PFSK-1 (cell line): ENCODE results near the gene AGR2.

Source experiments
- FOXP2 ChIP-seq: optimal IDR thresholded peaks from 2 replicates; pipeline ENCODE3; 2011; ENCODE audit warnings: borderline replicate concordance, control low read depth, inconsistent platforms; ENCODE audit not compliant: insufficient read depth; ENCODE audit errors: extremely low read length, extremely low read depth
- POLR2AphosphoS5 ChIP-seq: IDR thresholded peaks from 2 replicates; pipeline ENCODE4 v1.6.1; 2012; ENCODE audit warnings: low read depth, mild to moderate bottlenecking, control low read depth, low read length, moderate library complexity
- REST ChIP-seq, 2 experiments: IDR thresholded peaks; 2 replicates each; pipeline versions ENCODE4 v1.6.1 to v1.8.0; 2011 to 2012; ENCODE audit warnings: low read depth in 2 of 2, low read length in 2 of 2, control low read depth in 1 of 2, inconsistent platforms in 1 of 2, mild to moderate bottlenecking in 1 of 2, moderate library complexity in 1 of 2; ENCODE audit not compliant: insufficient read depth in 1 of 2
- SIN3A ChIP-seq: IDR thresholded peaks from 2 replicates; pipeline ENCODE4 v1.6.1; 2012; ENCODE audit warnings: mild to moderate bottlenecking, low read length, moderate library complexity, borderline replicate concordance; ENCODE audit not compliant: insufficient read depth
- TAF1 ChIP-seq: IDR thresholded peaks from 2 replicates; pipeline ENCODE4 v1.6.1; 2012; ENCODE audit warnings: low read length, control low read depth, borderline replicate concordance; ENCODE audit not compliant: insufficient read depth

AGR2 gene

DNA sequence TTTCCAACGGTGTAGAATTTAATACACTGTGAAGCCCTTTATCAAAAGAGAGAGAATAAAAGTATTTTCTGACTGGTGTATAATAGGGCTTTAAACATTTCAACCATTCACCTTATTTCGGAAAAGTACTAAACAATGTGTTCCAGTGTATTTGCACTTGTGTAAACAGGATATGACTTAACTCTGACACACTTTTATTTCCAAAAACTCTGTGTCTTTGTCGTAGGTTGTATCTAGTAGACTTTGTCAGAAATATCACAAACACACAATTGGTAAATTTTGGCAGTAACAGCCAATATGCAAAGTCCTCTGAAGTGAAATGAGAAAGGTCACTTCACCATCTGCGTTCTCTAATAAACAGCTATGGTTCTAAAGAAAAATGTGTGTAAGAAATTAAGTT is 61.6 kb downstream of the AGR2 start:
- no peak for TF ChIP-seq TAF1
- TF ChIP-seq REST (IDR thresholded peaks at IDR 0.05; ENCODE audit: insufficient read depth in 1 of 2, low read depth in 2 of 2, low read length in 2 of 2), result no peak
- TF ChIP-seq SIN3A, result no peak
- TF ChIP-seq POLR2AphosphoS5, result no peak
- TF ChIP-seq FOXP2, result no peak

- no peak for TF ChIP-seq REST (IDR thresholded peaks at IDR 0.05; ENCODE audit: insufficient read depth in 1 of 2, low read depth in 2 of 2, low read length in 2 of 2)
- TF ChIP-seq POLR2AphosphoS5, result no peak
- no peak for TF ChIP-seq FOXP2
- no peak for TF ChIP-seq SIN3A
- no peak for TF ChIP-seq TAF1
Observed at GRCh38 chr7:16742547-16742946, 62.3 kb downstream of the AGR2 start.
